Fibroblast of the aortic adventitia (primary cell): ENCODE measurements around the gene FAM193A. TPM values are rescaled to one million over a fixed set of nuclear protein-coding genes. Genes with fewer than 3 reads are reported as not detected.
A peak's percentile ranks its signal among the peaks of the same experiment; 100 is the strongest.
"Not testable (repeated sequence)": the region's sequence is repeated elsewhere in the genome, so short reads cannot be mapped to it uniquely, and the experiment has no call there.

Experiments used
- DNase-seq: peaks from one replicate; pipeline ENCODE4 v3.0.0-alpha.2; 2010; ENCODE audit warnings: low read depth
- H3K4me3 ChIP-seq: 2 replicates; pipeline ENCODE4 v1.5.1; 2011; ENCODE audit warnings: low read depth, mild to moderate bottlenecking, control low read depth, low read length, moderate library complexity
- total RNA-seq: library from RNA; depleted of rRNA; stranded (reverse); fragments of >200 nt; gene quantifications from 2 replicates; pipeline ENCODE4 v1.2.3, GENCODE V29; 2012; ENCODE audit warnings: low replicate concordance
- TF ChIP-seq, protein P1 (sequence below): IDR thresholded peaks from 2 replicates; pipeline ENCODE4 v1.5.1; 2011; ENCODE audit warnings: mild to moderate bottlenecking, low read length, control low read depth, inconsistent platforms; ENCODE audit not compliant: insufficient read depth

The FAM193A gene
- total RNA-seq, 1 donor = 17.4 TPM

DNA sequence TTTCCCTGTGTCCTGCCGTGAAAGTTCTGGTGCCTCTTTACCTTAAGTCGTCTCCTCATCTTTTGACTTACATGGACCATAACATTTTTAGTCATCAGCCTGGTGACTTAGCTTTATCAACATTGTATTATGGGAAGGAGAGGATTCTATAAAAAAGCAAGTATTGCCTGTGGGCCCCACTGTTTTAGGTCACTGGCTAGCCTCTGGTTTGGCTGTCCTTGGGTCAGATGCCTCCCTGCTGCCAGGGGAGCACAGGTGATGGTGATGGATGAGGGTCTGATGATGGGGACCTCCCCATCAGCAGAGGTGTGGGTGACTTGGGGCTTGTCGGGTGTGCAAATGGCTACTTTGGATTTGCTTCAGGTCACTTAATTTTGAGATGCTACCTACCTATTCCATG is 51.8 kb downstream of the FAM193A start:
- TF ChIP-seq, protein P1, sequence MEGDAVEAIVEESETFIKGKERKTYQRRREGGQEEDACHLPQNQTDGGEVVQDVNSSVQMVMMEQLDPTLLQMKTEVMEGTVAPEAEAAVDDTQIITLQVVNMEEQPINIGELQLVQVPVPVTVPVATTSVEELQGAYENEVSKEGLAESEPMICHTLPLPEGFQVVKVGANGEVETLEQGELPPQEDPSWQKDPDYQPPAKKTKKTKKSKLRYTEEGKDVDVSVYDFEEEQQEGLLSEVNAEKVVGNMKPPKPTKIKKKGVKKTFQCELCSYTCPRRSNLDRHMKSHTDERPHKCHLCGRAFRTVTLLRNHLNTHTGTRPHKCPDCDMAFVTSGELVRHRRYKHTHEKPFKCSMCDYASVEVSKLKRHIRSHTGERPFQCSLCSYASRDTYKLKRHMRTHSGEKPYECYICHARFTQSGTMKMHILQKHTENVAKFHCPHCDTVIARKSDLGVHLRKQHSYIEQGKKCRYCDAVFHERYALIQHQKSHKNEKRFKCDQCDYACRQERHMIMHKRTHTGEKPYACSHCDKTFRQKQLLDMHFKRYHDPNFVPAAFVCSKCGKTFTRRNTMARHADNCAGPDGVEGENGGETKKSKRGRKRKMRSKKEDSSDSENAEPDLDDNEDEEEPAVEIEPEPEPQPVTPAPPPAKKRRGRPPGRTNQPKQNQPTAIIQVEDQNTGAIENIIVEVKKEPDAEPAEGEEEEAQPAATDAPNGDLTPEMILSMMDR = no peak
- no peak for DNase-seq
- H3K4me3 ChIP-seq = no peak overlapping the region

DNA sequence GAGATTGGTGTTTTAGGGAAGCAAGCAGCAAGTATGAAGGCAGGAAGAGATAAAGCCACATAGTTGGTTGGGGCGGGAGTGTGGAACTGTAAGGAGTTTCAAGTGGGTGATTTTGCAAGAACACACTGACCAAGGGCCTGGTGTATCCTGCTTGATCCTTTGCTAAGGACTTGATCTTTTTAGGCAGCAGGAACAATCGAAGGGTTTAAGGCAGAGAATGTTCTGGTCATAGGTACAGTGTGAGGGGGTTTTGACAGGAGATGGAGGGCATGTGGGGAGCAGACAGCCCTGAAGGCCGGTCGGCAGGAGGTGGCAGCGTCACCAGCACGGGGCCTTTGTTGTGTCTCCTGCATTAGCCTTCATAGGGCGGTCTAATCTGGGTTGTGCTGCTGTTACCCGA is 54.7 kb downstream of the FAM193A start:
- DNase-seq = peak; percentile 68
- no peak overlapping the region for H3K4me3 ChIP-seq
- TF ChIP-seq, protein P1 = no peak

DNA sequence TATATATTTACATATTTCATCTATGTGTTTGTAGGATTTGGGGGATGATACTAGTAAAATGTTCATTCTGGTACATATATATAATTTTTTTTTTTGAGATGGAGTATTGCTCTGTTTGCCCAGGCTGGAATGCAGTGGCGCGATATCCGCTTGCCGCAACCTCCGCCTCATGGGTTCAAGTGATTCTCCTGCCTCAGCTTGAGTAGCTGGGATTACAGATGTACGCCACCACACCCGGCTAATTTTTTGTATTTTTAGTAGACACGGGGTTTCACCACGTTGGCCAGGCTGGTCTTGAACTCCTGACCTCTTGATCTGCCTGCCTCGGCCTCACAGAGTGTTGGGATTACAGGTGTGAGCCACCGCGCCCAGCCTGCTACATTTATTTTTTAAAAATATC is 55.6 kb downstream of the FAM193A start:
- H3K4me3 ChIP-seq, DNase-seq: not testable (repeated sequence)

DNA sequence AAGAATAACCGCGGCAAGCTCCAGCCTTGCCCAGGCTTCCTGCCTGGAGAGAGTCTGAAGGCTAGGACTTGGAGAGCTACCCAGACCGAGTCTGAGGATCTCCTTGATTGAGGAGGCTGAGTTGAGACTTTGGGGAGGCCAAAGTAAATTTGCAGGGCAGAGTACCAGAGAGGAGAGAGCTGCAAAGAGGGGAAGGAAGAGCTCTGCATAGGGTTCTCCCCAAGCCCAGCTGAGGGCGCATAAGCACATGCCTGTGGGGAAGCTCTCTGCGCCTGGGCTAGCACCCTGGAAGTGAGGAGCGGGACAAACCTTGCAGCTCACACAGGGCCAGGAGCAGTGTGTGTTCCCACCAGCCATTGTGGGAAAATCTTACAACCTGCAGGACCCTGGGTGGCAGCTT is 56.1 kb downstream of the FAM193A start:
- DNase-seq = no peak
- TF ChIP-seq, protein P1 = no peak
- no peak overlapping the region for H3K4me3 ChIP-seq

DNA sequence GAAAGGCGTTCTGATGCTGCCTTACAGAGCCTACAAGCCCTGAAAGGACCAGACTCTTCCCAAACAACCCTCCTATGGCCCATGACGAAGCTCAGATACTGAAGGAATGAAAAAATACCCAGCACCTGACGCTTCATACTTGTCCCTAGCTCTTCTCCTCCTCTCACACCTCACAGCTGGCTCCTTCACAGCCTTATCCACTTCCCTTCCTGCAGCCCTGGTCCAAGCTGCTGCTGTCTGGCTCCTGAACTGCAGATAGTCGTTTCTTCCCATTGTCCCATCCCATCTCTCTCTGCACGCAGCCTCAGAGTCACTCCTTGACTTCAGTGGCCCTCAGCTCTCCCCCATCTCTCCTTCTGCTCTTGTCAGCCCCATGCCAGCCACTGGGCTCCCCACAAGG is 56.6 kb downstream of the FAM193A start:
- TF ChIP-seq, protein P1 = no peak
- H3K4me3 ChIP-seq = no peak overlapping the region
- DNase-seq = no peak

DNA sequence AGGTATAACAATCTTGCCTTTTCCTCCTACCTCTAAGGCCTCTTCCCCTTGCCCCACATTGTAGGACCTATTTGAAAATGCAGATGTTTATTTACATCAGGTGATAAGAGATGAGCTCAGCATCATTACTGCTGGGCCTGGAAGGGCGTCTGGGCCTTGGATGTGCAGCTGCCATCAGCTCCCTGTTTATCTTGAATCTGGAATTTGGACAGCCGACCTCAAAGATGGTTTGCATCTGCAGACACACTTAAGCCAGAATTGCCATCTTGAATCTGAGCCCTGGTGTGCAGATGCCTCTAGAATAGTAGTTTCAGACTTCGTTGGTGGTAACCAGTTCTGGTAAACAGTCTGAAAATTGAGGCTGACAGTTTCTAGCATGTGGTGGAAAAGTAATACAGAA is 59.0 kb downstream of the FAM193A start:
- no peak overlapping the region for H3K4me3 ChIP-seq
- TF ChIP-seq, protein P1 = no peak
- no peak for DNase-seq

DNA sequence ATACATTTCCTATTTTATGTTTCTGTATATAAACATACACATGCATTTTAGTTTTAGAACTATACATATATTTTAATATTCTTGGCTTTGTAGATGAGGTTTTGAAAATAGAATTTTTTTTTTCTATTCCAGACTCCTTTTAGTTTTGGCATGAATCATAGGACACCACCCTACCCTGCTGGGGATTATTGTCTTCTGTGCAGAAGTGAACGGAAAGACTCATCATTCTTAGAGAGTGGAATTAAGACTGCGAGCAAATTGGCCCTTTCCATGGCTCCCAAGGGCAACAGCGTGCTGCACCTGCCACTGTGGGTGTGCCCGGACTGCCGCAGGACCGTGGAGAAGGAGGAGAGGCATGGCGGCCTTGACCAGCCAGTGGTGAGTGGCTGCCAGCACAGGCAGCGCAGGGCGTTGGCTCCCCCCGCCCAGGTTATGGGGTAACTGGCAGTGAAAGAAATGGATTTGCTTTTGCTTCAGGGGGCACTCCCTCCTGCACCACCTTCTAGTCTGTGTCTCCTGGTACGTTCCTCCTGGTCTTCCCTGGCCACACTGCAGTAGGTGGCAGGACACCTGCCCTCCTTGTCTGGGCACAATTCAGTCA is 59.6 kb downstream of the FAM193A start:
- TF ChIP-seq, protein P1 = no peak
- no peak for DNase-seq
- H3K4me3 ChIP-seq = no peak overlapping the region
